Measurements from ENCODE around the gene CHCHD2.
A peak's percentile ranks its signal among the peaks of the same experiment; 100 is the strongest.
"Not testable (repeated sequence)": the region's sequence is repeated elsewhere in the genome, so short reads cannot be mapped to it uniquely, and the experiment has no call there.

Gene CHCHD2

GRCh38 chr7:56081626-56082340, 24.5 kb downstream of the CHCHD2 start:
- no peak for DNase-seq

GRCh38 chr7:56080726-56081435, 25.4 kb downstream of the CHCHD2 start:
- not testable (repeated sequence) for DNase-seq

GRCh38 chr7:56079450-56080185, 26.7 kb downstream of the CHCHD2 start:
- DNase-seq: peak; percentile 26

GRCh38 chr7:56078196-56078595, 28.1 kb downstream of the CHCHD2 start:
- DNase-seq: no peak

- DNase-seq: no peak
Measured at GRCh38 chr7:56077681-56078080, 28.6 kb downstream of the CHCHD2 start.

- peak; percentile 96 for DNase-seq
Measured at GRCh38 chr7:56074371-56074791, 31.9 kb downstream of the CHCHD2 start.

GRCh38 chr7:56066376-56066775, 39.9 kb downstream of the CHCHD2 start:
- not testable (repeated sequence) for DNase-seq

- DNase-seq: peak; percentile 97
Measured at GRCh38 chr7:56063882-56064625, 42.2 kb downstream of the CHCHD2 start, which contains the start of gene SUMF2. SUMF2 (plus strand) TSS chr7:56064286; CDS start chr7:56064312, 26 bp downstream.

- no peak for DNase-seq
Measured at GRCh38 chr7:56063500-56063881, 42.8 kb downstream of the CHCHD2 start.

- DNase-seq: no peak
Measured at GRCh38 chr7:56062382-56062781, 43.9 kb downstream of the CHCHD2 start.

GRCh38 chr7:56053993-56054392, 52.3 kb downstream of the CHCHD2 start:
- DNase-seq: no peak

- DNase-seq: no peak
Measured at GRCh38 chr7:56053379-56053778, 52.9 kb downstream of the CHCHD2 start.
